GM12878 (cell line): ENCODE results near the gene WASF1. TPM values are rescaled to one million over a fixed set of nuclear protein-coding genes. Genes with fewer than 3 reads are reported as not detected.

Experiments used
- ATAC-seq: fragments of 200-7000 bp; cut with Tn5 transposase; 3 replicates; pipeline ENCODE4 v1.9.1; 2020; ENCODE audit warnings: mild to moderate bottlenecking, moderate library complexity
- BruUV-seq: library from RNA; stranded (reverse); fragments of 400-500 nt; replicated peaks from 2 replicates; lab custom pipeline; 2021; lab: Mats Ljungman, UMichigan
- CTCF ChIA-PET: fragments of 300-600 bp; sonication (Branson Sonifier 250); formaldehyde crosslinking; extraction: SDS; loops from one replicate; lab custom pipeline; 2021; ENCODE audit warnings: inconsistent platforms; lab: Yijun Ruan, JAX
- POLR2A ChIA-PET: fragments of 350-600 bp; formaldehyde crosslinking; extraction: SDS; loops from one replicate; lab custom pipeline; 2021; ENCODE audit warnings: inconsistent platforms; lab: Charles Lee
- RAD21 ChIA-PET: fragments of 300-600 bp; sonication (Branson Sonifier 250); formaldehyde crosslinking; loops from one replicate; lab custom pipeline; 2023; ENCODE audit warnings: antibody characterized with exemption; ENCODE audit not compliant: unreplicated experiment; lab: Charles Lee
- SMC1A ChIA-PET: fragments of 300-600 bp; sonication (Branson Sonifier 250); formaldehyde crosslinking; loops from one replicate; lab custom pipeline; 2023; ENCODE audit not compliant: unreplicated experiment, uncharacterized antibody; lab: Charles Lee
- DNase-seq: peaks from one replicate; pipeline ENCODE4 v3.0.0-alpha.2; 2011; ENCODE audit warnings: low read depth, low spot score
- FAIRE-seq: peaks from 3 replicates; lab custom pipeline; 2011; peaks lifted over from hg19 to GRCh38; lab: Jason Lieb, UNC
- H2AFZ ChIP-seq: 2 replicates; pipeline ENCODE4 v1.6.0; 2011; ENCODE audit warnings: low read depth, low read length, control low read depth; ENCODE audit not compliant: control insufficient read depth
- H3K27ac ChIP-seq: 2 replicates; pipeline ENCODE4 v1.5.1; 2011; ENCODE audit warnings: control low read depth; ENCODE audit not compliant: control insufficient read depth, insufficient read depth
- H3K27me3 ChIP-seq, 2 experiments: replicated peaks in 1 of 2; 2 replicates each; pipeline versions ENCODE4 v1.6.0 to v1.6.1; 2011; ENCODE audit warnings: low read length in 1 of 2; ENCODE audit not compliant: control insufficient read depth in 2 of 2, insufficient read depth in 2 of 2
- H3K36me3 ChIP-seq, 2 experiments: 2 replicates each; pipeline ENCODE4 v1.5.1; 2011; ENCODE audit warnings: low read length in 1 of 2; ENCODE audit not compliant: control insufficient read depth in 2 of 2, insufficient read depth in 2 of 2
- H3K4me1 ChIP-seq: 2 replicates; pipeline ENCODE4 v1.6.1; 2011; ENCODE audit warnings: mild to moderate bottlenecking, low read length, moderate library complexity, mixed read lengths; ENCODE audit not compliant: control insufficient read depth, insufficient read depth
- H3K4me2 ChIP-seq: 2 replicates; pipeline ENCODE4 v1.6.0; 2011; ENCODE audit warnings: control low read depth; ENCODE audit not compliant: control insufficient read depth, insufficient read depth
- H3K4me3 ChIP-seq: fragments of 200-600 bp; sonication (generic); 2 replicates; pipeline ENCODE4 v1.5.1; 2016
- H3K79me2 ChIP-seq: 2 replicates; pipeline ENCODE4 v1.6.0; 2011; ENCODE audit warnings: low read length; ENCODE audit not compliant: control insufficient read depth, insufficient read depth
- H3K9ac ChIP-seq: 2 replicates; pipeline ENCODE4 v1.8.0; 2011; ENCODE audit warnings: low read length, control low read depth, mixed read lengths; ENCODE audit not compliant: control insufficient read depth, insufficient read depth
- H3K9me3 ChIP-seq: replicated peaks from 3 replicates; pipeline ENCODE4 v1.5.1; 2011; ENCODE audit warnings: mild to moderate bottlenecking, low read length; ENCODE audit not compliant: control insufficient read depth, insufficient read depth
- H4K20me1 ChIP-seq: 2 replicates; pipeline ENCODE4 v1.6.0; 2011; ENCODE audit not compliant: control insufficient read depth, insufficient read depth
- CEBPB ChIP-seq, 2 experiments: fragments of 150-350 bp in 1 of 2; IDR thresholded peaks; 2 replicates each; pipeline ENCODE4 v1.6.1; 2012 to 2014; ENCODE audit warnings: low read depth in 2 of 2, low read length in 2 of 2, borderline replicate concordance in 1 of 2, inconsistent platforms in 1 of 2
- IKZF2 ChIP-seq, 2 experiments: fragments of 450-650 bp; IDR thresholded peaks; 2 replicates each; pipeline ENCODE4 v1.6.1; 2017; ENCODE audit warnings: mild to moderate bottlenecking in 2 of 2, moderate library complexity in 2 of 2
- PAX5 ChIP-seq: IDR thresholded peaks from 2 replicates; pipeline ENCODE4 v1.6.1; 2011; ENCODE audit warnings: low read depth, low read length, borderline replicate concordance
- POU2F2 ChIP-seq: IDR thresholded peaks from 3 replicates; pipeline ENCODE4 v1.6.1; 2011; ENCODE audit warnings: low read depth, mild to moderate bottlenecking, low read length, borderline replicate concordance
- SPI1 ChIP-seq: IDR thresholded peaks from 2 replicates; pipeline ENCODE4 v1.6.1; 2011; ENCODE audit warnings: low read depth, mild to moderate bottlenecking, low read length, moderate library complexity, borderline replicate concordance; ENCODE audit not compliant: insufficient read depth
- SREBF2 ChIP-seq: IDR thresholded peaks from 2 replicates; pipeline ENCODE4 v1.6.1; 2012; ENCODE audit warnings: mild to moderate bottlenecking, low read length
- SUZ12 ChIP-seq: fragments of 200-600 bp; sonication (generic); IDR thresholded peaks from one replicate; pipeline ENCODE4 v1.6.1; 2018; ENCODE audit warnings: antibody characterized with exemption, mild to moderate bottlenecking; ENCODE audit not compliant: unreplicated experiment
- ZNF207 ChIP-seq: fragments of 450-650 bp; IDR thresholded peaks from 2 replicates; pipeline ENCODE4 v1.6.1; 2014; ENCODE audit warnings: antibody characterized with exemption, mild to moderate bottlenecking, borderline replicate concordance
- WGBS: methylation state at CpG from one replicate; pipeline ENCODE4 v1.1.6; 2016; ENCODE audit warnings: low lambda C conversion rate; ENCODE audit not compliant: insufficient replicate concordance, insufficient coverage; ENCODE audit errors: missing lambda C conversion rate; 5-methylcytosine and 5-hydroxymethylcytosine counted together
- in situ Hi-C: fragments of 300-500 bp; cut with MboI; formaldehyde crosslinking; loops from 9 replicates; pipeline ENCODE4 v1.14.3; 2018; ENCODE audit warnings: mixed read lengths
- intact Hi-C: fragments of 100-400 bp; cut with micrococcal nuclease; formaldehyde crosslinking; loops from one replicate; pipeline ENCODE4 v1.14.2; 2022; ENCODE audit not compliant: unreplicated experiment
- polyA plus RNA-seq, 11 experiments: library from polyadenylated mRNA; depleted of rRNA in 4 of 11; unstranded in 6 of 11; stranded (reverse) in 5 of 11; fragments of >200 nt; fragmentation: Nextera tagmentation in 4 of 11; fragmentation: Illumina TruSeq in 1 of 11; extraction: Ambion mirVana in 4 of 11; extraction: Trizol in 1 of 11; gene quantifications; 1 replicate in 1 of 11; 2 replicates in 10 of 11; pipeline versions ENCODE4 v1.2.1 to v1.2.3, GENCODE V29; 2011 to 2016; ENCODE audit warnings: inconsistent platforms in 2 of 11, missing spikeins in 2 of 11, low read depth in 1 of 11
- total RNA-seq, 4 experiments: library from RNA; depleted of rRNA in 3 of 4; stranded (reverse); fragments of >200 nt in 3 of 4; fragmentation: Illumina TruSeq in 1 of 4; extraction: Trizol in 1 of 4; gene quantifications; 2 replicates each; pipeline versions ENCODE4 v1.2.1 to v1.2.3, GENCODE V29; 2013 to 2021
- TF ChIP-seq, protein P1 (sequence below), 3 experiments: IDR thresholded peaks in 2 of 3; conservative IDR thresholded peaks in 1 of 3; 2 replicates each; pipeline ENCODE4 v1.5.1; 2011; ENCODE audit warnings: low read depth in 3 of 3, low read length in 3 of 3, mild to moderate bottlenecking in 3 of 3, control low read depth in 2 of 3, moderate library complexity in 2 of 3, inconsistent platforms in 1 of 3, mixed read lengths in 1 of 3; ENCODE audit not compliant: control insufficient read depth in 2 of 3, insufficient read depth in 1 of 3; ENCODE audit errors: extremely low read depth in 1 of 3
- TF ChIP-seq, protein P2 (sequence below): IDR thresholded peaks from 2 replicates; pipeline ENCODE4 v1.6.1; 2012; ENCODE audit warnings: low read depth, low read length, improper control_type of control experiment
- TF ChIP-seq, protein P3 (sequence below): IDR thresholded peaks from 2 replicates; pipeline ENCODE4 v1.6.1; 2011; ENCODE audit warnings: mild to moderate bottlenecking, low read depth, low read length, moderate library complexity; ENCODE audit not compliant: insufficient replicate concordance
- TF ChIP-seq, protein P4 (sequence below): fragments of 450-650 bp; IDR thresholded peaks from 2 replicates; pipeline ENCODE4 v1.6.1; 2017; ENCODE audit warnings: antibody characterized with exemption, mild to moderate bottlenecking, moderate library complexity

Gene WASF1
- total and polyA plus RNA-seq, 10 of the 15 experiments (the other 5 are each of a cell fraction or from before 2014, with no cell fraction given), result 1.3 to 10.2 (median 4.5) TPM

DNA sequence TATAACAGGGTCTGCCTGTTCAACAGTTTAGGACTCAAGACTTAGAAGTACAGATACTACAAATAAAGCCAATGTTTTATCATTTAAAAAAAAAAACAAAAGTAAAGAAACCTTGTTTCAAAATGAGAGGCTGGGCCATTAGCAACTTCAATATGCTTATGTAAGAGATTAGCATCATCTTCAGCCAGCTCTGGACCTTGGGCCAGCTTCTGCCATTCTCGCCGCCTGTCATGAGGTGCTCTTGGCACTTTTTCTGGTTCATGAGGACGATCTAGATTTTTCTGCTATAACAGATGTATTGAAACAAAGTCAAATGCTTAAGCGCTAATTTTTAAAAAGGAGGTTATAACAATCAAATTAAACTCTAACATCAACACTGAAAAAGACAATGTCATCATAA, 74.2 kb downstream of the WASF1 start (continued):
- TF ChIP-seq IKZF2 (IDR thresholded peaks at IDR 0.05) (no peak), PAX5 (no peak), SUZ12 (no peak)

DNA sequence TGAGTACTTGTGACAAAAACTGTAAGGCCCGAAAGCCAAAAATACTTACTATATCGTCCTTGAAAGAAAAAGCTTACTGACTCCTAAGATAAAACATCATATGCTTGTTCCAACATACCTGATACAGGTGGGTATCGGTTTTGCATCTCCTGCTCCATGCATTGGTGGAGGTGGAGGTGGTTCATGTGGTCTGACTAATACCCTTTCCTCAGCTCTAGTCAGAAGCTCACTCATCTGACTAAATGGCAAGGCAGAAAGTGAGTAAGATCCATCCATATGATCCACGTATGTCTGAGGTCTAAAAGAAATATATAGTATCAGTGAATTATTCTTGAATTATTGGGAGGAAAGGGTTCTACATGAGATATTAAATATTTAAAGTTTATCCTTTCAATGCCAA, 76.2 kb downstream of the WASF1 start:
- DNase-seq (no peak), ATAC-seq (no peak)
- Histone ChIP-seq H3K4me2 (no peak overlapping the region), H3K9me3 (no peaks in the 10 kb centered on the region), H3K4me1 (peaks cover 6% of the 10 kb centered on the region), H3K79me2 (no peaks in the 10 kb centered on the region), H3K27ac (no peak overlapping the region), H3K4me3 (no peak overlapping the region)
- intact Hi-C loops, result no loop called here
- RAD21 ChIA-PET, result no interaction called here
- CTCF ChIA-PET, result interaction anchor here (0.7 kb wide), 1 partner anchor 449 kb away, joined by 3 read pairs; no protein-coding TSS in a partner anchor
- TF ChIP-seq, protein P1, sequence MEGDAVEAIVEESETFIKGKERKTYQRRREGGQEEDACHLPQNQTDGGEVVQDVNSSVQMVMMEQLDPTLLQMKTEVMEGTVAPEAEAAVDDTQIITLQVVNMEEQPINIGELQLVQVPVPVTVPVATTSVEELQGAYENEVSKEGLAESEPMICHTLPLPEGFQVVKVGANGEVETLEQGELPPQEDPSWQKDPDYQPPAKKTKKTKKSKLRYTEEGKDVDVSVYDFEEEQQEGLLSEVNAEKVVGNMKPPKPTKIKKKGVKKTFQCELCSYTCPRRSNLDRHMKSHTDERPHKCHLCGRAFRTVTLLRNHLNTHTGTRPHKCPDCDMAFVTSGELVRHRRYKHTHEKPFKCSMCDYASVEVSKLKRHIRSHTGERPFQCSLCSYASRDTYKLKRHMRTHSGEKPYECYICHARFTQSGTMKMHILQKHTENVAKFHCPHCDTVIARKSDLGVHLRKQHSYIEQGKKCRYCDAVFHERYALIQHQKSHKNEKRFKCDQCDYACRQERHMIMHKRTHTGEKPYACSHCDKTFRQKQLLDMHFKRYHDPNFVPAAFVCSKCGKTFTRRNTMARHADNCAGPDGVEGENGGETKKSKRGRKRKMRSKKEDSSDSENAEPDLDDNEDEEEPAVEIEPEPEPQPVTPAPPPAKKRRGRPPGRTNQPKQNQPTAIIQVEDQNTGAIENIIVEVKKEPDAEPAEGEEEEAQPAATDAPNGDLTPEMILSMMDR (IDR thresholded peaks at IDR 0.05 in 2 of 3, conservative IDR thresholded peaks at IDR 0.05 in 1 of 3; ENCODE audit: control insufficient read depth in 2 of 3, extremely low read depth in 1 of 3, insufficient read depth in 1 of 3, low read depth in 3 of 3, low read length in 3 of 3), result no peak
- TF ChIP-seq SREBF2, result no peak
- no peak for TF ChIP-seq POU2F2
- TF ChIP-seq, protein P2, sequence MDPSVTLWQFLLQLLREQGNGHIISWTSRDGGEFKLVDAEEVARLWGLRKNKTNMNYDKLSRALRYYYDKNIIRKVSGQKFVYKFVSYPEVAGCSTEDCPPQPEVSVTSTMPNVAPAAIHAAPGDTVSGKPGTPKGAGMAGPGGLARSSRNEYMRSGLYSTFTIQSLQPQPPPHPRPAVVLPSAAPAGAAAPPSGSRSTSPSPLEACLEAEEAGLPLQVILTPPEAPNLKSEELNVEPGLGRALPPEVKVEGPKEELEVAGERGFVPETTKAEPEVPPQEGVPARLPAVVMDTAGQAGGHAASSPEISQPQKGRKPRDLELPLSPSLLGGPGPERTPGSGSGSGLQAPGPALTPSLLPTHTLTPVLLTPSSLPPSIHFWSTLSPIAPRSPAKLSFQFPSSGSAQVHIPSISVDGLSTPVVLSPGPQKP, result no peak
- TF ChIP-seq, protein P3, sequence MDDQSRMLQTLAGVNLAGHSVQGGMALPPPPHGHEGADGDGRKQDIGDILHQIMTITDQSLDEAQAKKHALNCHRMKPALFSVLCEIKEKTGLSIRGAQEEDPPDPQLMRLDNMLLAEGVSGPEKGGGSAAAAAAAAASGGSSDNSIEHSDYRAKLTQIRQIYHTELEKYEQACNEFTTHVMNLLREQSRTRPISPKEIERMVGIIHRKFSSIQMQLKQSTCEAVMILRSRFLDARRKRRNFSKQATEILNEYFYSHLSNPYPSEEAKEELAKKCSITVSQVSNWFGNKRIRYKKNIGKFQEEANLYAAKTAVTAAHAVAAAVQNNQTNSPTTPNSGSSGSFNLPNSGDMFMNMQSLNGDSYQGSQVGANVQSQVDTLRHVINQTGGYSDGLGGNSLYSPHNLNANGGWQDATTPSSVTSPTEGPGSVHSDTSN, result no peak
- TF ChIP-seq SPI1, result no peak
- TF ChIP-seq, protein P4, sequence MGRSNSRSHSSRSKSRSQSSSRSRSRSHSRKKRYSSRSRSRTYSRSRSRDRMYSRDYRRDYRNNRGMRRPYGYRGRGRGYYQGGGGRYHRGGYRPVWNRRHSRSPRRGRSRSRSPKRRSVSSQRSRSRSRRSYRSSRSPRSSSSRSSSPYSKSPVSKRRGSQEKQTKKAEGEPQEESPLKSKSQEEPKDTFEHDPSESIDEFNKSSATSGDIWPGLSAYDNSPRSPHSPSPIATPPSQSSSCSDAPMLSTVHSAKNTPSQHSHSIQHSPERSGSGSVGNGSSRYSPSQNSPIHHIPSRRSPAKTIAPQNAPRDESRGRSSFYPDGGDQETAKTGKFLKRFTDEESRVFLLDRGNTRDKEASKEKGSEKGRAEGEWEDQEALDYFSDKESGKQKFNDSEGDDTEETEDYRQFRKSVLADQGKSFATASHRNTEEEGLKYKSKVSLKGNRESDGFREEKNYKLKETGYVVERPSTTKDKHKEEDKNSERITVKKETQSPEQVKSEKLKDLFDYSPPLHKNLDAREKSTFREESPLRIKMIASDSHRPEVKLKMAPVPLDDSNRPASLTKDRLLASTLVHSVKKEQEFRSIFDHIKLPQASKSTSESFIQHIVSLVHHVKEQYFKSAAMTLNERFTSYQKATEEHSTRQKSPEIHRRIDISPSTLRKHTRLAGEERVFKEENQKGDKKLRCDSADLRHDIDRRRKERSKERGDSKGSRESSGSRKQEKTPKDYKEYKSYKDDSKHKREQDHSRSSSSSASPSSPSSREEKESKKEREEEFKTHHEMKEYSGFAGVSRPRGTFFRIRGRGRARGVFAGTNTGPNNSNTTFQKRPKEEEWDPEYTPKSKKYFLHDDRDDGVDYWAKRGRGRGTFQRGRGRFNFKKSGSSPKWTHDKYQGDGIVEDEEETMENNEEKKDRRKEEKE, result no peak
- no peak for TF ChIP-seq CEBPB (IDR thresholded peaks at IDR 0.05; ENCODE audit: borderline replicate concordance in 1 of 2, low read depth in 2 of 2, low read length in 2 of 2)
- no peak for TF ChIP-seq ZNF207
- TF ChIP-seq, all 136 proteins: peak for 0
- ChIA-PET SMC1A (interaction anchor here (2.7 kb wide), 1 partner anchor 14 kb away, joined by 11 read pairs; no protein-coding TSS in a partner anchor), POLR2A (no interaction called here)
- Histone ChIP-seq H2AFZ (no peak overlapping the region), H3K36me3 (no peaks in the 10 kb centered on the region), H3K9ac (no peak overlapping the region), H3K27me3 (no peaks in the 10 kb centered on the region), H4K20me1 (no peaks in the 10 kb centered on the region)
- in situ Hi-C loops, result no loop called here
- no peak for FAIRE-seq
- no TSS peak for BruUV-seq
- 52% methylated on average over 4 of the region's 4 CpGs for WGBS
